ENCODE results near the gene PHAF1.
"Not testable (repeated sequence)": the region's sequence is repeated elsewhere in the genome, so short reads cannot be mapped to it uniquely, and the experiment has no call there.

PHAF1 gene

DNA sequence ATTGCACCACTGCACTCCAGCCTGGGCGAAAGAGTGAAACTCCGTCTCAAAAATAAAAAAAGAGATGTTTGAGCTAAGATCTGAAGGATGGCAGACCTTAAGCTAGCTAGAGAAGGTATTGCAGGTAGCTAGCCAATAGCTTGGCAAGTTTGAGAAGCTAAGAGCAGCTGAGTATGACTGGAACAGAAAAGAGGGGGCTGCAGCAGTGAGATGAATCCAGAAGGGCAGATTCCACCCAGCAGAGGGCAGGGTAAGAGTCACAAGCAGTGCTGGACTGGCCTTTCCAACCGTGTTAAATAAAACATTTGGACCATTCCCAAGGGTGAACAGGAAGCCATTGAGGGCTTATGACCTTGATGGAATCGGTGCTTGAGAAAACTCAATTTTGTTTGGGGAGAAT is 5.7 kb upstream of the PHAF1 start:
- intact Hi-C loops (cut with DNase I), result loop anchor here (5.0 kb wide), 1 partner anchor 87 kb away; no protein-coding TSS in a partner anchor
- DNase-seq, result peak in 1 of 10 donors; percentile 27

DNA sequence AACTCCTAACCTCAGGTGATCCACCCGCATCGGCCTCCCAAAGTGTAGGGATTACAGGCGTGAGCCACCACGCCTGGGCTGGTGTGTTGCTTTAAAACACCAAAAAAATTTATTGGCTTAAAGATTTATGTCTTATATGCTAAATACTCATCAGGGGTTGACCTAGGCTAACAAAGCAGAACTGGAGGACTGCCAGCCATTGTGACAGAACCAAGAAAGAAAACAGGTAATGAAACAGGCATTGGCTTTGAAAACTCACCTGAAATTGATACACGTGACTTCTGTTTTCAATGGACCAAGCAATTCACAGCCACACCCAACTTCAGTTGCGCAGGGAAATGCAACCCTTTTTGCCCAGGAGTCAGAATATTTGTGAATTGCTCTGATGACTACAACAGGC is 4.9 kb upstream of the PHAF1 start:
- no peak for DNase-seq
- intact Hi-C loops (cut with DNase I), result loop anchor here (5.0 kb wide), 2 partner anchors 78 to 88 kb away; partner anchors contain the start of gene CBFB

DNA sequence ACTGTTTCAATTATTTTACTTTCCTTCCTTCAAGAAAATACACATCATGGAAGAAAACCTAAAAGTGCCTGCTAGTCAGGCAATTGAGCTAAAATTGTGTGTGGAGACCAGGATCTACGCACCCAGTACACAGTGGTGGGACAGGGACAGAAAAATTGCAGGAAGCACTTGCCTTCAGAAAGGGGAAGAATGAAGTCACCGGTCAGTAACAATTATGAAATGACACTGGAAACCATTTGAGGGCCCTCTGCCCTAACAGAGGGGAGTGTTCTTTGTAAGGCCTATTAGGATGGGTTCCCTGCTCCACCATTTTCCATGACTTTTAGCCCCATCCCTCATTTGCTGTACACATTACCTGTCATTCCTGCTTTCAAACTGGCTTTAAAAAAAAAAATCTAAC is 4.5 kb upstream of the PHAF1 start:
- DNase-seq, result no peak
- intact Hi-C loops (cut with DNase I), result loop anchor here (5.0 kb wide), 1 partner anchor 78 kb away; the partner anchor contains the start of gene CBFB

DNA sequence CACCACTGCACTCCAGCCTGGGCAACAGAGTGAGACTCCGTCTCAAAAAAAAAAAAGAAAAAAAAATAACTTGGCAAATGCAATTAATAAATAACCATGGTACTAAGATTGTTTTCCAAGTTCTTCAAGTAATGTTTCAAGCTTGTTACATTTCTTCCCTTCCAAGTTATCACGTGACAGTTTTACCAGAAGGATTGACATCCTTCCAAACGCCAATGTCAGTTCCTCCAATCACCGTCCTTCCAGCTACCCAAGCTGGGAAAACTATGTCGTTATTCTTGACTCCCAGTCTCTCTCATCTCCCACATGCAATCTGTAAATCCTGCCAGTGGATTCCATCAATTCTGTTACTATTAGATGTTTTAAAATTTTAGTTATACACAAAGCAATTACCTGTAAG is 3.9 kb upstream of the PHAF1 start:
- DNase-seq, result no peak
- intact Hi-C loops (cut with DNase I), result loop anchor here (5.0 kb wide), 1 partner anchor 79 kb away; the partner anchor contains the start of gene CBFB

DNA sequence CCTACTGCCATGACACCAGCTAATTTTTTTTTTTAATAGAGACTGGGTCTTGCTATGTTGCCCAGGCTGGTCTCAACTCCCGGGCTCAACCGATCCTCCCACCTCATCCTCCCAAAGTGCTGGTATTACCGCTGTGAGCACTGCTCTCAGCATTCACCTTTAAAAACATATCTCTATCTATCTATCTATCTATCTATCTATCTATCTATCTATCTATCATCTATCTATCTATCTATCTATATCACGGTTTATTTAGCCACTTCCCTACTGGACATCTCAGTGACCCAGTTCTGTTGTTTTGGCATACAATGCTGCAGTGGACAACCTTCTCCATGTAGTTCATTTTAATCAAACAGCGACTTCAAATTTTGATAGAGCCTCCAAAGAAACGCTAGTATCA is 1.3 kb upstream of the PHAF1 start:
- no peak for DNase-seq
- intact Hi-C loops (cut with DNase I), result loop anchor here (5.0 kb wide), 1 partner anchor 81 kb away; the partner anchor contains the start of gene CBFB

DNA sequence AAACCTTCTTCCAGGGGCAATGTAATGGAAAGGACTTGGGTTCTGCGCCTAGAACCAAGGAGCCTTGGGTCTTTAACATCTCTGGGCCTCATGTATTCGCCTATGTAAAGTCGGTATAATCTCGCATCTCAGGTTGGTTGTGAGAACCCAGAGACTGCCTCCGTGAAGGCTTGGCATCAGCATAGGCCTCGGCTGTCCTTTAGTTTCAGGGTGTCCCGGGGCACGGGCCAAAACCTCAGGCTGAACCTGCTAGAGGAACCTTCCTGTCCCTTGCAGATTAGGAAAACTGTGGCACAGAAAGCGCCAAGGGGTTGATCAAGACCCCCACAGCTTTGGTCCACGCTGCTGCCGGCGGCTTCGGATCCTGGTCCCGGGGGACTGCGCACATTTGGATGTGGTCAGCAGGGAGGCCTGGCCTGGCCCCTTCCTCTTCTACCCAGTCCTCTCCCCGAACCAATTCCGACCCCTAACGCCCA is 772 bp upstream of the PHAF1 start:
- no peak for DNase-seq
- intact Hi-C loops (cut with DNase I), result loop anchor here (5.0 kb wide), 1 partner anchor 82 kb away; the partner anchor contains the start of gene CBFB

DNA sequence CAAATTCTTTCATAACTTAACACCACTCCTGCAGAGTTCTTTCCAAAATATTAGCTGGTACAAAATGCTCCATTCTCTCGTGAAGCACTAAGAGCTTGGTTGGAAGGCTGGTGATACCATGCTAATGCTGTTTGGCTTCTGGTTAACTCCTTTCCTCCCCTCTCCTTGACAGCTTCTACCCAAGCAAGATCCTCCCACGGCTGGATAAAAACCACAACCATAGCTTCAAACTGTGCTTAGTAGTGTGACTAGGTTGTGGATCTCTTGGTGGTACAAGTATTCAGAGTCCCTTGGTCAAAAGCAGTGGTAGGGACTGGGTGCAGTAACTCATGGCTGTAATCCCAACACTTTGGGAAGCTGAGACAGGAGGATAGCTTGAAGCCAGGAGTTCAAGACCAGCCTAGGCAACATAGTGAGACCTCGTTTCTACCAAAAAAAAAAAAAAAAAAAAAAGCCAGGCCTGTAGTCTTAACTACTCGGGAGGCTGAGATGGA is 2.3 kb downstream of the PHAF1 start:
- intact Hi-C loops (cut with DNase I), result loop anchor here (5.0 kb wide), 1 partner anchor 45 kb away; the partner anchor contains the start of genes FBXL8 and TRADD
- no peak for DNase-seq

DNA sequence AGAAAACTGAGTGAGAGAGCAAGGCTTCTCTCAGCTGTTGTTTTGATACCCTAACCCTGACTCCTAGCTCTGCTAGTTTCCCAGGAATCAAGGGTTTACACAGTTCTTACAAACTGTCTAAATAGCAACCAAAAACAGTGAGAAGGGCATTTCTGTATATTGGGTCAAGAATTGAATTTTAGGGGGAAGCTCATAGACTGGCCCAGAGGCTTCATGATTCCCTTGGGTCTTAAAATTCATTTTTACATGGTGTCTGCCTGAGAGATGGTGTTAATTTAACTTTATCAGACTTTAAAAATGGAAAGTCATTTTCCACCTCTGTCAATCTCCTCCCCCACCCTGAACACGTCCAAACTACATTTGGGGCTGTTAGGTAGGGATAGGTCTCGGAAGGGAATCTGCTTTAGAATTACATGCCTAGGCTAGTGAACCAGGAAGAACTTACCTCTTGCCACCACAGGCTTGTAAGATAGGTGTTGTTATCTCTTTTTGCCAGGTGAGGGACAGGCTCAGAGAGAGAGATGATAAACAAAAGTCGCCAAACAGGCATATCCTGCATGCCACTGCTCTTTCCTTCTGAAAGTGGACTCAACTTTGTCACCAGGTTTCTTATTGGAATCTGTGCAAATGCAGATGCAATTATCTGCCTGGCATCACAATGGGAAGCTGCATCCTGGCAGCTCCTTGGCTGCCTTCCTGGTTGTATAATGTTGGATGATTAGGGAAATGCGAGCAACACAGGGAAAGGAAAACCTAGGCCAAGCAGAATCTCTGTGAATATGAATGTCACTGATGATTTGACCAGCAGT is 3.1 kb downstream of the PHAF1 start:
- intact Hi-C loops (cut with DNase I), result loop anchor here (5.0 kb wide), 1 partner anchor 45 kb away; the partner anchor contains the start of genes FBXL8 and TRADD
- no peak for DNase-seq

DNA sequence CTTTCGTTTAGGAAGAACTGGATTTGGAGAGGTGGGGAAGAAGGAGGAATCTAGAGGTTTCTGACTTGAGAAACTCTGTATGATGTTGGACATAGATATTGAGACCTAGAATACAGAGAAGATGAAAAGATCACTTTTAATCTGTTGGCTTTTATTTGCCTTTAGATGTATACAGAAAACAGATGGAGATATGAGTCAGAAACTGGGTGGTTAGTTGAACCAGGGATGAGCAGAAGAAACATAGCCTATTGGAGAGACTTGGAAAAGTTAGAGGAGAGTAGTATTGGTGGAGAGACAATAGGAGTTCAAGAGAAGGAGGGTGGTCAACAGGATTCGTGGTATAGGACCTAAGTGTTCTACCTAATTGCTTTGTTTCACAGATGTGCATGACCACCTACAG is 5.1 kb downstream of the PHAF1 start:
- DNase-seq, result no peak
- intact Hi-C loops (cut with DNase I), result loop anchor here (5.0 kb wide), 1 partner anchor 43 kb away; the partner anchor contains the start of genes FBXL8 and TRADD

DNA sequence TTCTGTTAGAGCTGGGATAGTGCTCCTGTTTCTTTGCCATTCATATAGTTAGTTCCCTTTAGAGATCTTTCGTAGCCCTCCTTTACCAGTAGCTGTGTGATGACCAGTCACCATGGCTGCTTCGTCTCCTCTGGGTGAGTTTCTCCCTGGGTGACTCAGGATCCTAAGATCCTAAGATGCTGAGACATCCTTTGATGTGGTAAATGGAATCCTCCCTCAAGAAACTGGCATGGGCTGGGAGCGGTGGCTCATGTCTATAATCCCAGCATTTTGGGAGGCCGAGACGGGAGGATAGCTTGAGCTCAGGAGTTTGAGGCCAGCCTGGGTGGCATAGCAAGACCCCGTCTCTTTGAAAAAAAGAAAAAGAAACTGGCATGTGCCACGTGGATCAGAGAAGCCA is 5.9 kb downstream of the PHAF1 start:
- no peak for DNase-seq
- intact Hi-C loops (cut with DNase I), result no loop called here

DNA sequence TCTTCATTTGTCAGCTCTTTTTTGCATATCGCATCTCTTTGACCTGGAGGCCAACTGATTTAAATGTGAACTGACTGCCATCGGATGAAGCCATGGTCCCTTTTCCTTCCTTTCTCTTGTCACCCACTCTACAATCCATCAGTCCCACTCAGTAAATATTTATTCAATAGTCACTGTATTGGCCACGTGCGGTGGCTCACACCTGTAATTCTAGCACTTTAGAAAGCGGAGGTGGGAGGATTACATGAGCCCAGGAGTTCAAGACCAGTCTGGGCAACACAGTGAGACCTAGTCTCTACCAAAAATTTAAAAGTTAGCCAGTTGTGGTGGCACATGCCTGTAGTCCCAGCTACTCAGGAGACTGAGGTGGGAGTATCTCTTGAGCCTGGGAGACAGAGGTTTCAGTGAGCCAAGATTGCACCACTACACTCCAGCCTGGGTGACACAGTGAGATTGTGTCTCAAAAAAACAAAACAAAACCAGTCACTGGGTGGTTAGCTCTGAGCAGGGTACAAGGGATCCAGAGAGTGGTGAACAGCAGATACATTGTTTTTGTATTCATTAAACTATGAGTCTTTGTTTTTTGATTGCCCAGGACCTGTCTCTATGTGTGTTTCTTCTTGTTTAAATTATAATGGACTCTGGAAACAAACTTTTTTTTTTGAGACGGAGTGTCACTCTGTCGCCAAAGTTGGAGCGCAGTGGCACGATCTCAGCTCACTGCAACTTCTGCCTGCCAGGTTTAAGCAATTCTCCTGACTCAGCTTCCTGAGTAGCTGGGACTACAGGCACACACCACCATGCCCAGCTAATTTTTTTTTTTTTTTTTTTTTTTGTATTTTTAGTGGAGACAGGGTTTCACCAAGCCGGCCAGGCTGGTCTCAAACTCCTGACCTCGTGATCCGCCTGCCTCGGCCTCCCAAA is 6.9 kb downstream of the PHAF1 start:
- DNase-seq, result no peak
- intact Hi-C loops (cut with DNase I), result no loop called here

DNA sequence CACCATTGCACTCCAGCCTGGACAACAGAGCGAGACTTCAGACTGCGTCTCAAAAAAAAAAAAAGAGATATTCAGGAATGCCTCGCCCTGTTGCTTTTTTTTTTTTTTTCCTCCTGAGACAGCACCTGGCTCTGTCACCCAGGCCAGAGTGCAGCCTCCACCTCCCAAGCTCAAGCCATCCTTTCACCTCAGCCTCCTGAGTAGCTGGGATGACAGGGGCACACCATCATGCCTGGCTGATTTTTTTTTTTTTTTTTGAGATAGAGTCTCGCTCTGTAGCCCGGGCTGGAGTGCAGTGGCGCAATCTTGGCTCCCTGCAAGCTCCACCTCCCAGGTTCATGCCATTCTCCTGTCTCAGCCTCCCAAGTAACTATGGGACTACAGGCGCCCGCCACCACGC is 8.0 kb downstream of the PHAF1 start:
- intact Hi-C loops (cut with DNase I), result no loop called here
- DNase-seq, result no peak

DNA sequence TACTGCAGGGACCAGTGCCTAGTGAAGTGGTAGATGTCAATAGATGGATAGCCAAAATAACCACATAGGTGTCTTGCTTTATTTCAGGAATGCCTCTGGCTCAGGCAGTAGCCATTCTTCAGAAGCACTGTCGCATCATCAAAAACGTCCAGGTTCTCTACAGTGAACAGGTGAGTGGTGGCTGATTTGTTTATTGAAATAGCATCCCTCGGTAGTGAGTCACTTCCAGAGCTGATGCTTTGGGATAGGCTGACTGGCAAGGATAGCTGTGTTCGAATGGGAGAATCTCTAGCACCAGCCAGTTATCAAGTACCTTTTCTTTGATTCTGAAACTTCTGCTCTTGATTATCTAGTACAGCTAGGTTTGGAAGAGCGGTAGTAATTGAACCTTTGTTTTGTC is 10.3 kb downstream of the PHAF1 start:
- intact Hi-C loops (cut with DNase I), result no loop called here
- DNase-seq, result no peak

DNA sequence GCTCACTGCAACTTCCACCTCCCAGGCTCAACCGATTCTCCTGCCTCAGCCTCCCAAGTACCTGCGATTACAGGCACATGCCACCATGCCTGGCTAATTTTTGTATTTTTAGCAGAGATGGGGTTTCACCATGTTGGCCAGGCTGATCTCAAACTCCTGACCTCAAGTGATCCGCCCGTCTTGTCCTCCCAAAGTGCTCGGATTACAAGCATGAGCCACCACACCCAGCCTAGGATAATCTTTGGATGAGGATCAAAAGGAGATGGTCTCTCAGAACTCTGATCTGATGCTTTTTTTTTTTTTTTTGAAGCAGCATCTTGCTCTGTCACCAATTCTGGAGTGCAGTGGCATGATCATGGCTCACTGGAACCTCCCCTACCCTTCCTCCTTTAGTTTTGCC is 13.1 kb downstream of the PHAF1 start:
- DNase-seq; intact Hi-C loops (cut with DNase I): not testable (repeated sequence)

DNA sequence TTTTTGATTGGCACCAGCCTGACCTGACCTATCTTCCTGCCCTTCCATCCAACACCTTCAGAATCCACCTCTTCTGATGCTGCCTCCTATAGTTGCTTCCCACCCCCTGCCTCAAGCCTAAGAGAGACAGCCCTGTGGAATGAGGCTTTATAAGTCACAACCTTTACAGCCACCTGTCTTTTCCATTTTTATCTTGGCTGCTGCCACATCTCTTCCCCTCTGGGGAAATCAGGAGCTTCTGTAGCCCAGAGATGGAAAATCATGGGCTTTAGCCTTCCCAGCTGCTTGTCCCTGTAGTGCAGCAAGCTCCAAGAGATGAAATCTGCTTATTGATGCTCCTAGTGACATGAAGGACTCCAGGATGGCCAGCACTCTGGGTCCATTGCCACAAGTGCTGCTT is 18.7 kb downstream of the PHAF1 start:
- no peak for DNase-seq
- intact Hi-C loops (cut with DNase I), result no loop called here

DNA sequence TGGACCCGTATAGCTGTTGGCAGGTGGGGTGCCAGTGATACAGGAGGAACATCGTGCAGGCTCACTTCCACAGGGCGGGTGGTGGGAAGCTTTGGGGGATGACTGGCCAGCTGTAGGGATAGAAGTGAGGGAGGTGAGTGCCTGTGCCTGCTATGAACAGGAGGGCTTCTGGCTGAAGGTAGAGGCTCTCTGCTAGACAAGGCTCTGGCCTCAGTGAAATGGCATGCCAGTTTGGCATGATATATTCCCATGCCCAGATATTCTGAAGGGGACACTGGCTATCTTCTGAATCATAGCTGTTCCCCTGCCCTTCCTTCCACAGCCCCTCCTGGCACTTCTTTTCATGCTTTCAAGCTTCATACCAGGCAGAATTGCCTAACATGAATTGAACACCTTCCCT is 19.1 kb downstream of the PHAF1 start:
- no peak for DNase-seq
- intact Hi-C loops (cut with DNase I), result no loop called here

DNA sequence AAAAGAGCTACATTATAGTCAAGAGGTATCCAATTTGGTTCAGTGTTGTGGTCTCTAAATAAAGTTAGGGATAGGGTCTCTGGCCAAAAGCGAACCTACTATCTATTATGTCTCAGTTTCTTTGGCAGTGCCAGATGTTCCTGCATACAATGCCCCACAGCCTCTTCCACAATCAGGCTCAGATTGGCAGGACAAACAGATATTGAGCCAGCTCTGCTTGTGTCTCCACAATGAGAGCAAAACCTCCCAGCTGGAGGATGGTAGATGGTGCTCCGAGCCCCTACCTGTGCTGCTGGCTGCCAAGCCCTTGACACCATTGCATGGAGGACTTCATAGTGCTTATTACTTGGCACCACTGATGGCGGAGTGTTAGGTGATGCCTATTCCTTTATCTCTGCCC is 19.7 kb downstream of the PHAF1 start:
- intact Hi-C loops (cut with DNase I), result no loop called here
- DNase-seq, result peak in 1 of 10 donors; percentile 32

DNA sequence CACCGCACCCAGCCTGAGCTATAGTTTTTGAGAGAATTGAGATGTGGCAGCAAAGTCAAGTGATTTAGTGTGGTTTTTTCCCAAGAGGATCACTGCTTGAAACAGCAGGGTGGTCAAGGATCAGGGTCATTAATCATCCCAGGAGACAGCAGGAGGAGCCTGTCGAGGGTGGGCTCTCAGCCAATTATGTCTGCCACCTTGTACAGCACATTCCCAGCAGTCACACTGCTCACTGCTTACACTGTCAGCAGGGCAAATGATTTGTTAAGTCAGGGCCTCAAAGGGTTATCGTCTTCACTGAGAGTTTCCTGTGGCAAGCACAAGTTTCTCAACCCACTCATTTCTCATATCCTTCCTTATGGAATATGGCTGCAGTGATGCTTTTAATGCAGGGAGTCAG is 27.9 kb downstream of the PHAF1 start:
- no peak for DNase-seq
- intact Hi-C loops (cut with DNase I), result no loop called here

DNA sequence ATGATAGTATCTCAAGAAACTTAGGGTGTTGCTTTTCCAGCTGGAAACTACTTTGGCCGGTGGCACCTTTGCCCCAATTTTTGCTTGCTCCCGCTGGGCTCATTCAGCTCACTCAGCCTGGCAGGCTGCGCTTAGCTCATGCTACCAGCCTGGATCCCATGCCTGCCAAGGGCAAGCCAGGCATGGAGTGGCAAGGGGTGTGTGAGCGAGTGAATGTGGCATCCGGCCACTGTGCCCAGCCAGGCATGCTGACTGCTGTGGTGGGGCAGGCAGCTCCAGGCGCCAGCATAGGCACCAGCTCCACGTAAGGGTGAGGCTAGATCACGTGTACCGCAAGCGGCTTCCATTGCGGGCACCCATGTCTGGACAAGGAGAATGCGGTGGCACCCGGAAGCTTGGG is 31.6 kb downstream of the PHAF1 start:
- DNase-seq, result peak in 1 of 10 donors; percentile 82

DNA sequence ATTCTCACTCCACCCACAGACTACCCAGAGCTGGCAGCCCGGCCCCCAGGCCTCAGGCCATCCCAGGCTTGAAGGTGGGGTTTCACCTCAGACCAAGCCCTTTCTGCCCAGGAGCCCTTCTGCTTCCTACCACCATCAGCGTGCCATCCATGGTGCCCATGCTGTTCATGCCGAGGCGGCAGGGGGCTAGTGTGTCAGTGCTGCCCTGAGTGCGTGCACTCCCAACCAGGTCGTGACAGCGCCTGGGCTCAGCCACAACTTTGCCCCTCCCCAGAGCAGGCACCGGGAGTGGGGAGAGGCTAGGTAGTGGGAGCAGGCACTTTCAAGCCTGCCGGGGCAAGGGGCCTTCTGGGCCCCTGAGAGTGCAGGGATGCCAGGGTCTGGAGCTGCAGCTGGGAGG is 32.6 kb downstream of the PHAF1 start:
- DNase-seq, result peak in 1 of 10 donors; percentile 72
- intact Hi-C loops (cut with DNase I), result no loop called here

More for the DNA sequence above, 31.6 kb downstream of the PHAF1 start:
- intact Hi-C loops (cut with DNase I), result no loop called here

DNA sequence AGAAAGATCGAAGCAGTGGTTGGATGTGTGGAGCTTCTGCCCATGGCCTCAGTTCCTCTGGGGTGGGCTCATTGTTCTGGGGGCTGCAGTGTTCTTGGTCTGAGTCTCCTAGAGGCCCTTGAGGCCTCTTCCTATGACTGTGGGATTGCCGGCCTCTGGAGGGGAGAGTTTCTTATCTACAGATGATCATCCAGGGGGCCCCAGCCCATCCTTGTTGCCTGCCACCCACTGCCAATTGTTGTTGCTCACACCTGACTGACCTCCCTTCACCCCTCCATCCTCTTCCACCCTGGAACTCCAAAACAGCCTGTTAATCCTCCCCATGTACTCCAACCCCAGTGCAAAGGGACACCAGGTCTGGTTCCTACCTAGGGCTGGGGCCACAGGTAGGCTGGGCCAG is 35.2 kb downstream of the PHAF1 start:
- intact Hi-C loops (cut with DNase I), result no loop called here
- DNase-seq, result peak in 3 of 10 donors; percentile 18 to 30 (median 20)
